CD14-positive monocyte (primary cell): ENCODE results near the gene CHRM2. TPM values are rescaled to one million over a fixed set of nuclear protein-coding genes. Genes with fewer than 3 reads are reported as not detected.

ENCODE experiments used
- DNase-seq, 3 donors: peaks; one replicate each; pipeline ENCODE4 v3.0.0-alpha.2; 2011 to 2022
- H2AFZ ChIP-seq: 2 replicates; pipeline ENCODE4 v1.6.0; 2012; ENCODE audit warnings: mild to moderate bottlenecking, low read depth, low read length, inconsistent platforms; ENCODE audit not compliant: insufficient read depth, poor library complexity, severe bottlenecking
- H3K27ac ChIP-seq, 2 donors: 1 replicate in 1 of 2; 2 replicates in 1 of 2; pipeline ENCODE4 v1.5.1; 2012 to 2013; ENCODE audit warnings: low read length in 2 of 2, control low read depth in 1 of 2, inconsistent platforms in 1 of 2, low read depth in 1 of 2, mild to moderate bottlenecking in 1 of 2
- H3K27me3 ChIP-seq, 2 donors: one replicate each; pipeline versions ENCODE4 v1.6.0 to v1.6.1; 2011 to 2013; ENCODE audit warnings: low read length in 2 of 2; ENCODE audit not compliant: control insufficient read depth in 2 of 2, insufficient read depth in 2 of 2
- H3K36me3 ChIP-seq, 2 donors: replicated peaks in 1 of 2; 1 replicate in 1 of 2; 2 replicates in 1 of 2; pipeline versions ENCODE4 v1.5.1 to v1.6.1; 2012 to 2013; ENCODE audit warnings: low read length in 2 of 2, control low read depth in 1 of 2, inconsistent platforms in 1 of 2, mild to moderate bottlenecking in 1 of 2; ENCODE audit not compliant: insufficient read depth in 2 of 2, control insufficient read depth in 1 of 2
- H3K4me1 ChIP-seq, 2 donors: 1 replicate in 1 of 2; 2 replicates in 1 of 2; pipeline versions ENCODE4 v1.5.1 to v1.6.1; 2012 to 2013; ENCODE audit warnings: low read length in 2 of 2, control low read depth in 1 of 2, inconsistent platforms in 1 of 2, mild to moderate bottlenecking in 1 of 2, moderate library complexity in 1 of 2; ENCODE audit not compliant: insufficient read depth in 2 of 2, control insufficient read depth in 1 of 2
- H3K4me2 ChIP-seq: replicated peaks from 2 replicates; pipeline ENCODE3; 2012; ENCODE audit warnings: low read length, moderate library complexity, mild to moderate bottlenecking; ENCODE audit not compliant: poor library complexity, severe bottlenecking; ENCODE audit errors: extremely low read depth
- H3K4me3 ChIP-seq, 3 experiments: fragments of 200-600 bp in 1 of 3; sonication (generic) in 1 of 3; replicated peaks in 1 of 3; 1 replicate in 2 of 3; 2 replicates in 1 of 3; pipeline ENCODE4 v1.5.1; 2011 to 2013; ENCODE audit warnings: low read length in 3 of 3, mild to moderate bottlenecking in 3 of 3, control low read depth in 2 of 3, low read depth in 2 of 3, inconsistent platforms in 1 of 3, moderate library complexity in 1 of 3
- H3K79me2 ChIP-seq: 2 replicates; pipeline ENCODE4 v1.6.0; 2012; ENCODE audit warnings: mild to moderate bottlenecking, control low read depth, inconsistent platforms, low read length, moderate library complexity; ENCODE audit not compliant: insufficient read depth
- H3K9ac ChIP-seq: 2 replicates; pipeline ENCODE4 v1.6.0; 2017; ENCODE audit warnings: low read length, mild to moderate bottlenecking; ENCODE audit not compliant: insufficient read depth, poor library complexity, severe bottlenecking
- H3K9me3 ChIP-seq, 2 donors: replicated peaks in 1 of 2; 1 replicate in 1 of 2; 2 replicates in 1 of 2; pipeline versions ENCODE4 v1.5.1 to v1.6.1; 2012 to 2013; ENCODE audit warnings: low read length in 2 of 2, control low read depth in 1 of 2; ENCODE audit not compliant: control insufficient read depth in 1 of 2, insufficient read depth in 1 of 2
- H4K20me1 ChIP-seq: 2 replicates; pipeline ENCODE4 v1.6.0; 2012; ENCODE audit warnings: mild to moderate bottlenecking, low read length, control low read depth, moderate library complexity; ENCODE audit not compliant: insufficient read depth
- H3K27ac Mint-ChIP-seq, 7 donors: one replicate each; pipeline ENCODE4 v1.8.0; 2020; ENCODE audit warnings: mild to moderate bottlenecking in 7 of 7, mixed read lengths in 7 of 7, moderate library complexity in 6 of 7, inconsistent platforms in 2 of 7
- H3K27me3 Mint-ChIP-seq, 3 donors: one replicate each; pipeline ENCODE4 v1.8.0; 2021 to 2022; ENCODE audit warnings: low read depth in 3 of 3, mild to moderate bottlenecking in 3 of 3, mixed read lengths in 3 of 3, moderate library complexity in 3 of 3, inconsistent platforms in 1 of 3
- H3K36me3 Mint-ChIP-seq, 2 donors: one replicate each; pipeline ENCODE4 v1.8.0; 2020; ENCODE audit warnings: mixed read lengths in 2 of 2, inconsistent platforms in 1 of 2, mild to moderate bottlenecking in 1 of 2
- H3K4me1 Mint-ChIP-seq: one replicate; pipeline ENCODE4 v1.8.0; 2020; ENCODE audit warnings: mild to moderate bottlenecking, mixed read lengths
- H3K4me3 Mint-ChIP-seq, 2 donors: one replicate each; pipeline ENCODE4 v1.8.0; 2020; ENCODE audit warnings: mild to moderate bottlenecking in 2 of 2, mixed read lengths in 2 of 2, moderate library complexity in 1 of 2
- H3K9me3 Mint-ChIP-seq, 7 donors: one replicate each; pipeline ENCODE4 v1.8.0; 2020 to 2022; ENCODE audit warnings: mixed read lengths in 7 of 7, mild to moderate bottlenecking in 6 of 7, moderate library complexity in 6 of 7, inconsistent platforms in 2 of 7
- whole genome bisulfite sequencing: methylation state at CpG from one replicate; pipeline ENCODE4 v1.1.5; 2013; ENCODE audit warnings: missing lambda C conversion rate; ENCODE audit not compliant: insufficient coverage; 5-methylcytosine and 5-hydroxymethylcytosine counted together
- intact Hi-C, 2 donors: fragments of 100-400 bp; cut with micrococcal nuclease; formaldehyde crosslinking; loops; one replicate each; pipeline versions ENCODE4 v1.15.0 to v1.15.1; 2023
- polyA plus RNA-seq, 3 donors: library from polyadenylated mRNA; depleted of rRNA in 1 of 3; unstranded in 2 of 3; stranded (reverse) in 1 of 3; fragments of 300-500 nt in 2 of 3; fragments of >200 nt in 1 of 3; fragmentation: Illumina TruSeq in 2 of 3; gene quantifications; 1 replicate in 2 of 3; 2 replicates in 1 of 3; pipeline ENCODE4 v1.2.3, GENCODE V29; 2012 to 2021
- TF ChIP-seq, protein P1 (sequence below): fragments of 200-600 bp; IDR thresholded peaks from one replicate; pipeline ENCODE4 v1.8.0; 2022; ENCODE audit warnings: antibody characterized with exemption, mild to moderate bottlenecking

Gene CHRM2
- polyA plus RNA-seq, 3 donors, result not detected

DNA sequence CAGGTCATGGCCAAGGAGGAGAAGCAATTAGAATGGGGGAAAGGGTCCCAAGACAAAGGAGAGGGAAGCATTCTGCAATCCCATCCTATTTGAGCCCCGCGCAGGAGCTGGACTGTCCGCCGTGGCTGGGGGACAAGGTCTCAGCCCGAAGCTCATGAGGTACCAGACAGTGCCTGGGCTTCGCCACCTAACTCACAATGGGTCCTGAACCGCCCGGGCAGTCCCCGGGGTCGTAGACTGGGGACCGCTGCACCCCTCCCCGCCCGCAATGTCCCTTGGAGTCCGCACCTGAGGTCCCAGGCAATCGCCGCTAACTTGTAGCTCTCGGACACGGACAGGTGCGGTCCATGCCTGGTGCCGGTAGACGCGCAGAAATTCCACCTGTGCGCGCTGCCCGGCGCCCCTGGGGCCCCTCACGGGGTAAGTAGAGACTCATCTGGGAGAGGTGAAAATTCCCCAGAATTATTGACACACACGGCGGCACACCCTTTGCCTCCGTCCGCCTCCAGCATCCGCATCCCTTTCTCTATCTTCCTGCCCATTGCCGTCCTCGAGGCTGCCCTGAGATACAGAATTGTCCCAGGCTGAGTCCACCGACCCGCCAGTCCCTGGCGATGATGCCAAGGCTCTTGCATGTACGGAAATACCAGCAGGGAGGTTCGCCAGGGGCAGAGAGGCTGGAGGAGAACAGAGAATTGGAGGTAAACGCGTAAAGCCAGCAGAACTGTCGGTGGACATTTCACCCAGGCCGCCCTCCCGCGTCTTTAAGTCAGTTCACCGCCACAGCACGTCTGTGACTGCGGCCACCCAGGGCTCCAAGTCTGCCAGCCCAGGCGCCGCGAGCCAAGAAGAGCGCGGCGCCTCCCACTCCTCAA is 1.8 kb downstream of the CHRM2 start:
- no peak for DNase-seq
- H2AFZ ChIP-seq, result no peak overlapping the region
- Mint-ChIP-seq H3K27me3 (peaks cover 41 to 47% (median 46%) of the 10 kb centered on the region in 3 donors), H3K9me3 (peaks cover 0 to 5% (median 0%) of the 10 kb centered on the region in 7 donors), H3K27ac (no peak overlapping the region), H3K36me3 (no peaks in the 10 kb centered on the region), H3K4me1 (no peaks in the 10 kb centered on the region), H3K4me3 (peak overlapping the region in 1 of 2 donors; percentile 78)
- WGBS, result 2% methylated on average over 44 of the region's 54 CpGs
- H3K27ac ChIP-seq, result no peak overlapping the region
- no peaks in the 10 kb centered on the region for H3K36me3 ChIP-seq
- TF ChIP-seq, protein P1, sequence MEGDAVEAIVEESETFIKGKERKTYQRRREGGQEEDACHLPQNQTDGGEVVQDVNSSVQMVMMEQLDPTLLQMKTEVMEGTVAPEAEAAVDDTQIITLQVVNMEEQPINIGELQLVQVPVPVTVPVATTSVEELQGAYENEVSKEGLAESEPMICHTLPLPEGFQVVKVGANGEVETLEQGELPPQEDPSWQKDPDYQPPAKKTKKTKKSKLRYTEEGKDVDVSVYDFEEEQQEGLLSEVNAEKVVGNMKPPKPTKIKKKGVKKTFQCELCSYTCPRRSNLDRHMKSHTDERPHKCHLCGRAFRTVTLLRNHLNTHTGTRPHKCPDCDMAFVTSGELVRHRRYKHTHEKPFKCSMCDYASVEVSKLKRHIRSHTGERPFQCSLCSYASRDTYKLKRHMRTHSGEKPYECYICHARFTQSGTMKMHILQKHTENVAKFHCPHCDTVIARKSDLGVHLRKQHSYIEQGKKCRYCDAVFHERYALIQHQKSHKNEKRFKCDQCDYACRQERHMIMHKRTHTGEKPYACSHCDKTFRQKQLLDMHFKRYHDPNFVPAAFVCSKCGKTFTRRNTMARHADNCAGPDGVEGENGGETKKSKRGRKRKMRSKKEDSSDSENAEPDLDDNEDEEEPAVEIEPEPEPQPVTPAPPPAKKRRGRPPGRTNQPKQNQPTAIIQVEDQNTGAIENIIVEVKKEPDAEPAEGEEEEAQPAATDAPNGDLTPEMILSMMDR, result no peak
- H3K9ac ChIP-seq, result no peak overlapping the region
- H3K4me3 ChIP-seq, result no peak overlapping the region
- intact Hi-C loops, result no loop called here
- H3K27me3 ChIP-seq, result peaks cover 21 to 50% of the 10 kb centered on the region in 2 donors
- H3K4me1 ChIP-seq, result no peaks in the 10 kb centered on the region
- H3K9me3 ChIP-seq, result peaks cover 0 to 5% of the 10 kb centered on the region in 2 donors
- H3K4me2 ChIP-seq, result no peak overlapping the region
- no peaks in the 10 kb centered on the region for H3K79me2 ChIP-seq
- H4K20me1 ChIP-seq, result no peaks in the 10 kb centered on the region

DNA sequence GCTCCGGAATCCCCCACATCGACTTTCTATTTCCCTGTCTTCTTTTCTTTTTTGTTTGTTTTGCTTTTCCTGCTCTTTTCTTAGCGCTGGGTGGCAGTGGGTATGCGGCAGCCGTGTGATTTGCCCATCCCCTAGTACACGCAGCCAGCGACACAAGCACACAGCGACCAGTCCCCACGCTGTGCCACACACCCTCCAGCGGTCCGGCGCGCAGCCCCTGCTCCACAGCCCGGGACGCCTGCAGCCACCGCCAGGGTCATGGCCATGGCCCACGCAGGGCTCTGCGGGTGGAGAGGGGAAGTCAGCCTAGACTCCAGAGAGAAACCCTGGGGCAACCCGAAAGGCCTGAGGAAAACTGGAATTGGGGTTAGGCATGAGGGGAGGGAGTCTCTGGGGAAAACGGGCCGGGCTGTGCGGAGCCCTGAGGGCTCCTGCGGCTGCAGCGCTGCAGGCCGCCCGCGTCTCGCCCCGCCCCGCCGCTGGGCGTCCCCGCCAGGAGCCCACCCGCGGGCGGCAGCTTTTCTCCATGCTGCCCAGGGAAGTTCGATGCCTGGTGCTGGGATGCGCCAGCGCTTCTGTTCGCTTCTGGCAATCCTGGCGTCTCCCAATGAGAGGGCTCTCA is 2.5 kb downstream of the CHRM2 start:
- intact Hi-C loops, result no loop called here
- H3K9me3 ChIP-seq, result peaks cover 0 to 5% of the 10 kb centered on the region in 2 donors
- H3K9ac ChIP-seq, result no peak overlapping the region
- H2AFZ ChIP-seq, result no peak overlapping the region
- H3K4me1 ChIP-seq, result no peaks in the 10 kb centered on the region
- H3K4me2 ChIP-seq, result no peak overlapping the region
- Mint-ChIP-seq H3K36me3 (no peaks in the 10 kb centered on the region), H3K4me1 (no peaks in the 10 kb centered on the region), H3K4me3 (peak overlapping the region in 1 of 2 donors; percentile 78), H3K9me3 (peaks cover 0 to 5% (median 0%) of the 10 kb centered on the region in 7 donors), H3K27ac (no peak overlapping the region), H3K27me3 (peaks cover 41 to 47% (median 46%) of the 10 kb centered on the region in 3 donors)
- H3K27me3 ChIP-seq, result peaks cover 21 to 50% of the 10 kb centered on the region in 2 donors
- WGBS, result 1% methylated on average over 25 of the region's 41 CpGs
- H3K27ac ChIP-seq, result no peak overlapping the region
- no peak overlapping the region for H3K4me3 ChIP-seq
- TF ChIP-seq, protein P1, result no peak
- no peaks in the 10 kb centered on the region for H3K36me3 ChIP-seq
- no peaks in the 10 kb centered on the region for H3K79me2 ChIP-seq
- no peaks in the 10 kb centered on the region for H4K20me1 ChIP-seq
- DNase-seq, result no peak
